Ureter (tissue), 1 donor: ENCODE data around the gene PORCN. TPM values are rescaled to one million over a fixed set of nuclear protein-coding genes. Genes with fewer than 3 reads are reported as not detected.

Experiments used
- DNase-seq: peaks from one replicate; pipeline ENCODE4 v3.0.0-alpha.2; 2020; ENCODE audit warnings: low spot score
- total RNA-seq: library from RNA; stranded (reverse); gene quantifications from one replicate; pipeline ENCODE4 v1.2.4, GENCODE V29; 2023
- donor health status: DM: yes; HTN: yes; CAD: no.

The PORCN gene
- total RNA-seq, 1 donor from 2014 or later = 12.7 TPM

- no peak for DNase-seq
Measured at GRCh38 chrX:48476919-48477318, 31.9 kb upstream of the PORCN start.

DNA sequence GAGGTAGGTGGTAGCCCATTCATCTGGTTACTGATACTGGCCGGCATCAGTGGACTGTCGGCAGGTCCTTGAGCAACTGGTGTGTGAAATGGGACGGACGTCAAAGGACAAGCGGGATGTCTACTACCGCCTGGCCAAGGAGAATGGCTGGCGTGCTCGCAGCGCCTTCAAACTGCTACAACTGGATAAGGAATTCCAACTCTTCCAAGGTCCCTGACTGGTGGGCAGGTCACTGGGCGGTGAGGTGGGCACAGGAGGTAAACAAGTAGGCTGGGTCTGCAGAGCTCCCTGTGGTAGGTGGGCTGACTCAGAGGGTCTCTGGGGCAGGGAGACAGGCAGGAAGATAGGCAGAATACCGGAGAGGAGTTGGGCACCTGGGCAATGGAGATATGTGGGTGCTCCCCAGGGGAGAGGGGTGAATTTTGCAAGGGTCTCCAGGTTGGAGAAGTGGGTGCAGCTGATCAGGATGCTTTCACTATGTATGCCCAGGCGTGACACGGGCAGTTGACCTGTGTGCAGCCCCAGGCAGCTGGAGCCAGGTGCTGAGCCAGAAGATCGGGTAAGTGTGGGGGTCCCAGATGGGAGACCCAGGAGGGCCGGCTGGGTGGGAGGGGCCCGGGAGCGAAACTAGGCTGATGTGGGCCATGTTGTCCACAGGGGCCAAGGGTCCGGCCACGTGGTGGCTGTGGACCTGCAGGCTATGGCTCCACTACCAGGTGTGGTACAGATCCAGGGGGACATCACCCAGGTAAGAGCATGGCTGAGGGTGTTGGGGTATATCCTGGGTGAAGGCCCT, 30.6 kb upstream of the PORCN start:
- no peak for DNase-seq

- no peak for DNase-seq
Measured at GRCh38 chrX:48478806-48479205, 30.0 kb upstream of the PORCN start.

GRCh38 chrX:48480142-48480541, 28.6 kb upstream of the PORCN start:
- DNase-seq = no peak

DNA sequence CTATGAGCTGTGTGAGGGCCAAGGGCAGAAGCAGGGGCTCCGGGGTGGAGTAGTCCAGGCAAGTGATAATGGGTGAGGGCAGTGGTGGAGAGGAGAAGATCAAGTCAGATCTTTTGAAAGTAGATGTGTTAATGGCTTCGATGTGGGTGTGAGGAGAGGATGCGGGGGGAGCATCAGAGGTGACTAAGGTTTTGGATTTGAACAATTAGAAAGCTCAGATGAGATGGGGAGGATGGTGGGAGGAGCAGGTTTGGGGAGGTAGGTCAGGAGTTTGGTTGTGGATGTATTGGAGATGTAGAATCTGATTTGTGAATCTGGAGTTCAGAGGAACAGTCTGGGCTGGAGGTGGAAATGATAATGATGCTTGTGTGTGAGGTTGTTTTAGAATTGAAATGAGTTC, 28.2 kb upstream of the PORCN start:
- no peak for DNase-seq

- DNase-seq = no peak
Measured at GRCh38 chrX:48482526-48482925, 26.3 kb upstream of the PORCN start.

- DNase-seq = no peak
Measured at GRCh38 chrX:48487362-48487798, 21.4 kb upstream of the PORCN start.

DNA sequence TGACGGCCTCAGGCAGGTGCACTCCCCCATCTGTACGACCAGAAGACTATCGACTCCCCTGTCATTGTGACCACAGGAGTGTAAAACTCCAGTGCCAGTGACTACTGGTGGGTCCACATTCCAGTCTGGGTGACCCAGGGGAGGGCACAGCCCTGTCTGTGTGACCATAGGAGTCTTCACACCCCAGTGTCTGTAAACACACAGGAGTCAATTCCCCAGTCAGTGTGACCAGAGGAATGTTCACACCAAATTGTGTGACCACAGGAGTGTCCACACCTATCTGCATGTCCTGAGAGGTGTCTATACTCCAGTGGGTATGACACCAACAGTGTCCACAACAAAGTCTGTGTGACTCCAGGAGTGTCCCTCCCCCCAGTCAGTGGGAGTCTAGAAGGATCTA, 20.8 kb upstream of the PORCN start:
- DNase-seq = no peak

- DNase-seq = no peak
Measured at GRCh38 chrX:48489296-48489695, 19.5 kb upstream of the PORCN start.

DNA sequence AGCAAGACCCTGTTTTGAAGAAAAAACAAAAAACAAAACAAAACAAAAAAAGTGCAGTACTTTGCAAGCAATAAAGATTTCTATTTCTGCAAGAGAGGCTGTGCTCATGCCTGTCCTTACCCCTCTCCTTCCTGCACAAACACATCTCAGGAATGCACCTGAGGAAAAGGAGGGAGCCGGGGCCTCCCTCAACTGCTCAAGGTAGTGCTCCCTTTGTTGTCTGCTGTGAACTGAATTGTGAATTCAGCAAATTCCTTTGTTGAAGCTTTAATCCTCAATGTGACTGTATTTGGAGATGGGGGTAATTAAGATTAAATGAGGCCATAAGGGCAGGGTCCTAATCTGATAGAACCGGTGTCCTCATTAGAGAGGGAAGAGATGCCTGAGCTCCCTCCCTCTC, 18.9 kb upstream of the PORCN start:
- DNase-seq = no peak

GRCh38 chrX:48490661-48491060, 18.1 kb upstream of the PORCN start:
- DNase-seq = no peak

DNA sequence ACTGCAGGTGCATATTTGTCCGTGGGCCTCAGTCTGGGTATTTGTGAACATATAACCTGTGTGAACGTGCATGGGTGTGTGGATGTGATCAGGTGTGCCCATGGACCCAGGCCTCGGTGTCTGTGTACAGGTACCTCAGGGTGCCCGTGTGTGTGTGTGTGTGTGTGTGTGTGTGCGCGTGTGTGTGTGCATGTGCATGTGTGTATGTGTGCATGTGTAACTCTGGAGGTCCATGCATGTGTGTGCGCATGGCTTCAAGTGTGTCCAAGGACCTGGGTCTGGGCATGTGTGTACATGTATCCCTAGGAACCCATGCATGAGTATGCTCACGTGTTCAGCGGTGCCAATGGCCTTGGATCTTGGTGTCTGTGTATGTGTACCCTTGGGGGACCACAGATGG, 17.0 kb upstream of the PORCN start:
- no peak for DNase-seq

- no peak for DNase-seq
Measured at GRCh38 chrX:48492293-48492910, 16.4 kb upstream of the PORCN start.

- DNase-seq = no peak
Measured at GRCh38 chrX:48493890-48494364, 14.9 kb upstream of the PORCN start.

GRCh38 chrX:48496660-48497059, 12.1 kb upstream of the PORCN start:
- DNase-seq = no peak

DNA sequence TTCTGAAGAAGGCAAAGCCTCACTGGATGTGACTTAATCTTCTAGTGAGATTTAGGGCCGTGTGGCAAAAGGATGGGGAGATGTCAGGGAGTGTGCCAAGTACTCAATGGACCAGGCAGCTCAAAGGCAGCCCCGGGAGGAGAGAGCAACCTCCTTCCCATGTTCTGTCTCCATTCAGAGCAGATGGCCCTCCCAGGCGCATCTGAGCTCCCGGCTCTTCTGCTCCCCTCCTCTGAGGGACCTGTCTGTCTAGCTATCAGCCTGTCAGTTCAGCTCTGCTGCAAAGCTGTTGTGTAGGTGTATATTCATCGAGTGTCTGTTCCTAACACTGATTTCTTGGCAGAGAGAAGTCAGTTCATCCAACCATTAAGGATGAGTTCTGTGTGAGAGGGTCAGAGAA, 10.9 kb upstream of the PORCN start:
- no peak for DNase-seq

DNA sequence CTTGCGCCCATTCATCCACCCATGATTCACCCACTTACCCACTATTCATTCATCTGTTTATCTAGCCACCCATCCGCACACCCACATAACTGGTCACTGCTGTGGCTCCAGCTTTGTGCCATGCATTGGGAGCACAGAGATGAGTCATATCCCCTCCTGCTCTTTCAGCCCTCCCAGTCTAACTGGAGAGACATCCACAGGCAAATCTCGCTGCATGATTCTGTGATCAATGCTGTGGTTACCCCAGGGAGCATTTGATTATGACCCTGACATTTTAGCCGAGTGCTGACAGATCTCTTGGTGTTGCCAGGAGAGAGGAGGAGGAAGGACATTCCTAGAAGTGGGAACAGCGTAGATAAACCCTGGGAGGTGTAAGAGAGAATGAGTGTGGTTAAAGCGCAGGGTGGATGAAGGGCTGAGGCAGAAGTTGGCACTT, 10.4 kb upstream of the PORCN start:
- DNase-seq = no peak

- DNase-seq = no peak
Measured at GRCh38 chrX:48504261-48504660, 4.5 kb upstream of the PORCN start.

DNA sequence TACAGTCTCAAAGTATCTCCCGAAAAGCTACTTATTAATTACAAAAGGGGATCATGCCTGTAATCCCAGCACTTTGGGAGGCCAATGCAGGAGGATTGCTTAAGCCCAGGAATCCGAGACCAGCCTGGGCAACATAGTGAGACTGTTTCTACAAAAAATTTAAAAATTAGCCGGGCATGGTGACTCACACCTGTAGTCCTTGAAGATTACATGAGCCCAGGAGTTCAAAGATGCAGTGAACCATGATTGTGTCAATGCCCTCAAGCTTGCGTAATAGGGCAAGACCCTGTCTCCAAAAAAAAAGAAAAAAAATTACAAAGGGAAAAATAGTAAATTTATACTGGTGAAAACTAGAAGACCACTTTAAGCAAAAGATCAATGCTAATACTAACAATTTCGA, 3.3 kb upstream of the PORCN start:
- no peak for DNase-seq

DNA sequence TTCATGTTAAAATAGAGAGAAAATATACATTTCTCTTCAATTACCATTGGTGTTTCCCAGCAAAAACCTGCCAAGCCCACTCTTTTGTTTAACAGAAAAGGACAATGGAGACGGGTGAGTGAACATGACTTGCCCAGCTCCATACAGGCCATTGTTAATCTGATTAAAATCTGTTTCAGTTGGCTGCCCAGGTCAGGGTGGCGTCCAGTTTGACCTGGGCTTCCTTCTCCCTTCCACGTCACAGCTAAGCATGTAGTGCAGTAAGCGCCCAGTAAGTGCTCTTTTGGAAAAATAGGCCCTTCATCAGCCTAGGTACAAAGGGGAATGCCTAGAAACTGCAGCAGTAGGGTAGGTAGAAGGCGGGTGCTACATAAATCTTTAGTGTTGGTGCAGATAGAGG, 1.5 kb upstream of the PORCN start:
- no peak for DNase-seq

GRCh38 chrX:48509245-48509590, 426 bp downstream of the PORCN start:
- no peak for DNase-seq

- no peak for DNase-seq
Measured at GRCh38 chrX:48509619-48510018, 827 bp downstream of the PORCN start.

GRCh38 chrX:48511560-48511959, 2.8 kb downstream of the PORCN start:
- no peak for DNase-seq
